GM12872 (cell line): ENCODE results near the gene MNX1.

Experiments used
- CTCF ChIP-seq: IDR thresholded peaks from 3 replicates; pipeline ENCODE4 v1.5.1; 2011; ENCODE audit warnings: low read depth, mild to moderate bottlenecking, low read length, moderate library complexity; ENCODE audit not compliant: insufficient read depth

Gene MNX1

DNA sequence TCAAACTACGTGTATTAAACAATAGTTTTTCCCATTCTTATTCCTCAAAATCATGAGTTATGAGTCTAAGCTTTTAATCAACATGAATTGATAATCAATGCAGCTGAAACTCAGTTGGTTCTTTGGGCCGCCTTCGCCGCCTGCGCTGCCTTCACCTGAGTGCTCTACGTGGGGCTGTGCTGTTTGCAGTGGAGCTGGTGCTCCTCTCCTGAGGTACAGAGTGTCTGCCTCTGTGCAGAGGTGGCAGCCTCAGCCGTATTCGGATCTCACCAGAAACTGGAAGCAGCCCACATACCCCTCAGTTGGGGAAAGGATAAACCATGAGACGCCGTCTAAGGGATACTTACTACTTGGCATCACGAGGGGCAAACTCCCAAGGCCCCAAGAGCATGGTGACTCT lies 45.5 kb downstream of the MNX1 start:
- no peak for TF ChIP-seq CTCF

DNA sequence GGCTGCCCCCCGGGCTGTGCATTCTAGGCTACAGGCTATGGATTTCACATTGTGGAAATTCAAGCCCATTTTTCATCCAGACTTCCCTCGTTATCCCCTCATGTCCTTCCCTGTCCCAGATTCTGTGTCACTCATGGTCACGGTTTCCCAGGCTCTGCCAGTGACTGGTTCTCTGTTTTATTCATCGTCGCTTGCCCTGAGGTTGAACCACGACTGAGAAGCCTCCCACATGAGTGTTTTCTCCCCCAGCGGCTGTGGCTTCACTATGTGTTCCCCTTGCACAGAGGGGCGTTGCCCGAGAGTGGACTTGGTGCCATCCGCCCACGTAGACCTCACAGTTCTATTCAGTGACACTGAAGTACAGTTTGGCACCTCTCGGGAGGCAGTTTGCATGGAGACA lies 47.0 kb downstream of the MNX1 start:
- TF ChIP-seq CTCF = no peak

- TF ChIP-seq CTCF = no peak
Observed at GRCh38 chr7:156962897-156963296, 47.6 kb downstream of the MNX1 start.

- TF ChIP-seq CTCF = no peak
Observed at GRCh38 chr7:156962145-156962544, 48.3 kb downstream of the MNX1 start.

GRCh38 chr7:156956727-156957126 lies 53.7 kb downstream of the MNX1 start:
- TF ChIP-seq CTCF = no peak

- TF ChIP-seq CTCF = no peak
Observed at GRCh38 chr7:156954941-156955340, 55.5 kb downstream of the MNX1 start.
